Jurkat, Clone E6-1 (cell line): ENCODE data around the gene TRHDE.

Experiments
- DNase-seq: peaks from one replicate; pipeline ENCODE4 v3.0.0-alpha.2; 2011; ENCODE audit warnings: low read depth, low spot score
- H3K4me3 ChIP-seq: 2 replicates; pipeline ENCODE4 v1.5.1; 2011; ENCODE audit warnings: mild to moderate bottlenecking, low read length, control low read depth, moderate library complexity

Gene TRHDE

GRCh38 chr12:72380441-72380840 is 108.3 kb downstream of the TRHDE start:
- DNase-seq, result no peak
- H3K4me3 ChIP-seq, result no peak overlapping the region

GRCh38 chr12:72388322-72388721 is 116.2 kb downstream of the TRHDE start:
- H3K4me3 ChIP-seq, result no peak overlapping the region
- no peak for DNase-seq

DNA sequence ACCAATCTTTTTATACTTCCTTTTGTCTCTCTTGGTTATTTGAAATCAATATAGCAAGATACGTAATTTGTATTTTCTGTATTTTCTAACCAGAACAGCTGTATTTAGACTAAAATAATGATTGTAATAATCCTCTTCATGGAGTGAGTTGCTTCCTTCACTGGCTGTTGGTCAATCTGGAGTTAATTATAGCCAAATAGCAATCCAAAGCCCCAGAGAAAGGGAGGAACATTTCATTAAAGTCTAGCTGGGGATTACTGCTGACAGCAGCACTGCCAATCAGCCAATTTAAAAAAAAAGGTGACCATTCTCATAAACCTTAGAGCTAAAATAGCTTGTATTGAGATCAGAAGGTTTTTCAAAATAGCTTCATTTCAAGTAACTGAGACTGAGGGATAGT is 118.0 kb downstream of the TRHDE start:
- no peak overlapping the region for H3K4me3 ChIP-seq
- DNase-seq, result no peak

DNA sequence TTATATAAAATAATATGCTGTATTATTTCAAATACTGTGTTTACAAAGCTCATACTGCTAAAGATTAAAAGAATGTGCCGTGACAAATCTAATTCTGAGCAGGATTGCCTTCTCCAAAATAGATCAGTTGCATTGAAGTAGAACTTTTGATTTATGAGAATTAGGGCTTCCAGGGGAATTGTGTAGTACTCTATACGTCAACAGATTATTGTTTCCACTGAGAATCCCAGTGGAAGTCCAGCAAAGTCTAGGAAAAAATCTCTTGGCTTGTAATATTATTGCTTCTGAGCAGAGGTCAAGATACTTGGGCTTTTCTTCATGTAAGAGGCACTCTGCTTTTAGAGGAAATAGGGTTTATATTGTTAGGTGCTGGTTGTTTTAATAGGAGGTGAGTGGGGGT is 133.9 kb downstream of the TRHDE start:
- no peak overlapping the region for H3K4me3 ChIP-seq
- DNase-seq, result no peak

DNA sequence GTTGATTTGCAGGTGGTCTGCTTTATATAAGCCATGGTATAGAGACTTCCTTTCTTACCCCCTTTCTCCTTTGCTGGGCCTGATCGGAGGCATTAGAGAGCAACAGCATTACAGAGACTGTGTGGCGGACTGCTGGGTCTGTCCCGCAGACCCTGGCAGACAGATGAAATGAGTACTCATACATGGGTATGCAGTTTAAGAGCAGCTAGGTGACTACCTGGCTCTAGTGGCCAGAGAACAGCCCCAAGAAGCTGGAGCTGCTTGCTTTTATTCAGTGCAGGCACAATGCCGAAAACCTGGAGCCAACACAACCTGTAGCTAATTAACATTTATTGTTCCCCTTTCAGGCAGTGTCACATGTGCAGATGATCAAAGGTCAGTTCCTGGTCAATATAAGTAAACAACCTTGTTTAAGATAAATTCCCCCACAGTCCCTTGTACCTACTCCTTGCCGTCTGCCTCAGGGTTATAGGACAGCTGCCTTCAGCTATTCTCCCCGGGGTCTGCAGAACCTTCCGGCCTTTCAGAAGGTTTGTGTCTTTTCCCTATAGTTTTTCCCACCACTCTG is 160.0 kb downstream of the TRHDE start:
- DNase-seq, result no peak
- H3K4me3 ChIP-seq, result no peak overlapping the region

DNA sequence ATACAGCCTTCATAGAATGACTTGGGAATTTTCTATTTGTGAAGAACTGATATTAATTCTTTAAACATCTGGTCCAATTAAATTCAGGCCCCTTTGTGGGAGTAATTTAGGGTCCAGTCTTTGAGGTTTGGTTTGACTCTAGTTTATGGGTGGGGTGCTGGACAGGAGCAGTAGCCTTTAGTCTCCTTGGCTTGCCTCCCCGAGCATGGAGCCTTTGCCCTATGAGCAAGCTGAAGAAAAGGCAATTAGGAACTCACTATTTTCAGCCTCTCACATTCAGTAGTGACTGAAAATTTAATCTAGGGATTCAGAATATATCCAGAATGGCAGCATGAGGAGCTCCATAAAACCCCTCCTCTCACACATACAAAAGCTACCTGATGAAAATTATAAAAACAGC is 161.1 kb downstream of the TRHDE start:
- DNase-seq, result no peak

DNA sequence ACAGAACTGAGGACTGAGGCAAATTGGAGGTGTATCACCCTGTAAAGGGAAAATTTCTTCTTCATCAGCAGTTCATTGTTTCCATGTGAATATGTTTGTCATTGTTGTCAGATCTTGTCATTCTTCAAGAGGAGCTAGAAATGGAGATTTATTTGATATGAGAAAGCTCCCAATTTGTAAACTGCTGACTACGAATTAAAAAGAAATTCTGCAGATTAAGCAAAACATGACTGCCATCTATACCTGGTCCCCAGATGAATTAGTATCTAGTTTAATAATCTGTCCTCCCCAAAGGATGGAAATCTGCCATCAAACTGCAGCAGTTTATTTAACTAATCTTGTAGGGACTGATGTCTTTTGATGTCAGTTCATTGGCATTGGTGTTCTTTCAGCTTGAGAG is 162.8 kb downstream of the TRHDE start:
- DNase-seq, result no peak

More for the DNA sequence above, 161.1 kb downstream of the TRHDE start:
- no peak overlapping the region for H3K4me3 ChIP-seq

GRCh38 chr12:72442217-72442616 is 170.0 kb downstream of the TRHDE start:
- DNase-seq, result no peak

More for the DNA sequence above, 162.8 kb downstream of the TRHDE start:
- H3K4me3 ChIP-seq, result no peak overlapping the region

GRCh38 chr12:72444125-72444524 is 172.0 kb downstream of the TRHDE start:
- no peak overlapping the region for H3K4me3 ChIP-seq
- no peak for DNase-seq

More at GRCh38 chr12:72442217-72442616, 170.0 kb downstream of the TRHDE start:
- H3K4me3 ChIP-seq, result no peak overlapping the region

DNA sequence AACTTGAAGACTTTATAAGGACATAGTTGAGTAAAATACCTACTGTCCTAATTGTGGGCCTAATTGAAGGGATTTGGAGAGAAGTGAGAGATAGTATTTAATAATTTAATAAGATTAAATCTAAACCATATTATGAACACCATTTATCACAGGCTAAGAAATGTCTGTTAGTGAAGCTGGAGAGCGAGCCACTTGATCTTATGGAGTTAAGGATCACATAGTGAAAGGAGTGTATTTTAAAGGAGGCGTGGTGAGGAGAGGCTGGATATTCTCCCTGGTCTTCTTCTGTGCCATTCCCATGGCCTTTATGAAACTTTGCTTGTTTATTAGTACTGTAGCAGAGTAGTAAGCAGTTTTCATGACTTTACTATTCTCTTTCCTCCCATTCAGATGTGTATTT is 172.4 kb downstream of the TRHDE start:
- no peak overlapping the region for H3K4me3 ChIP-seq
- no peak for DNase-seq

- DNase-seq, result no peak
- H3K4me3 ChIP-seq, result no peak overlapping the region
Observed at GRCh38 chr12:72448089-72448488, 175.9 kb downstream of the TRHDE start.

DNA sequence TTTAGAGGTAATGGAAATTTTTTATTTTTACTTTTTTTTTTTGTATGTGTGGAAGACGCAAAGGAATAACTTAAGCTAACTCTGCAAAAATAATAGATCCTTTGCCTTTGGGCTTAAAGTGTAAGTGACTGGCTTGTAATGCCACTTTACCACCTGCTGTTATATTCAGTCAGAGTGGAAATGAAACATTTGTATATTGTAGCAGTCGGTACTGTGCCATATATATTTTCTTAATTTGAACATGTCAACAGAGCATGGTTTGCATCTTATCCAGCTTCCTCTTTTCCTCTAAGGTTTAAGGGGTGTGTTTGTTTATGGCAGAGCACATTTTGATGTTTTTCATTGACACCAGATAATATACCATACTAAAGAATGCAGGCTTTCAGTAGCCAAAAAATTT is 176.6 kb downstream of the TRHDE start:
- DNase-seq, result no peak
- no peak overlapping the region for H3K4me3 ChIP-seq

DNA sequence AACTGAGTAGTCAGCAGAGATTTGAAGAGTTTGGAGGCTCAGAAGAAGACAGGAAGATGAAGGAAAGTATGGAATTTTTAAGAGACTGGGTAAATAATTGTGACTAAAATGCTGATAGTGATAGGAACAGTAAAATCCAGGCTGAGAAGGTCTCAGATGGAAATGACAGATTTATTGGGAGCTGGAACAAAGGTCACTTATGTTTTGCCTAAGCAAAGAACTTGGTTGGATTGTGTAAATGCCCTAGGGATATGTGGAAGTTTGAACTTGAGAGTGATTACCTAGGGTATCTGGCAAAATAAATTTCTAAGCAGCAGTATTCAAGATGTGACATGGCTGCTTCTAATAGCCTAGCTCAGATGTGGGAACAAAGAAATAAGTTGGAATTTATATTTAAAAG is 180.9 kb downstream of the TRHDE start:
- no peak for DNase-seq
- no peak overlapping the region for H3K4me3 ChIP-seq

DNA sequence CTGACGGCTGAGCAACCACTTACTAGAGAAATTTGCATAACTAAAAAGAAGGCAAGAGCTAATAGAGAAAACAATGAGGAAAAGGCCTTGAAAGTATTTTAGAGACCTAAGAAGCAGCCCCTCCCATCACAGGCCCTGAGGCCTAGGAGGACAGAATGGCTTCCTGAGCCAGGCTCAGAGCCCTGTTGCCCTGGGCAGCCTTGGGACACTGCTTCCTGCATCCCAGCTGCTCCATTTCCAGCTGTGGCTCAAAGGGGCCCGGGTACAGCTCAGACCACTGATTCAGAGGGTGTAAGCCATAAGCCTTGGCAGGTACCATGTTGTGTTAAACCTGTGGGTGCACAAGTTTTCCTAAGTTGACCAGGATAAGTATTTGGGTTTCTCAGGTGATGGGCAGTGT is 181.4 kb downstream of the TRHDE start:
- no peak overlapping the region for H3K4me3 ChIP-seq
- no peak for DNase-seq

- DNase-seq, result no peak
- H3K4me3 ChIP-seq, result no peak overlapping the region
Observed at GRCh38 chr12:72464471-72464870, 192.3 kb downstream of the TRHDE start.

DNA sequence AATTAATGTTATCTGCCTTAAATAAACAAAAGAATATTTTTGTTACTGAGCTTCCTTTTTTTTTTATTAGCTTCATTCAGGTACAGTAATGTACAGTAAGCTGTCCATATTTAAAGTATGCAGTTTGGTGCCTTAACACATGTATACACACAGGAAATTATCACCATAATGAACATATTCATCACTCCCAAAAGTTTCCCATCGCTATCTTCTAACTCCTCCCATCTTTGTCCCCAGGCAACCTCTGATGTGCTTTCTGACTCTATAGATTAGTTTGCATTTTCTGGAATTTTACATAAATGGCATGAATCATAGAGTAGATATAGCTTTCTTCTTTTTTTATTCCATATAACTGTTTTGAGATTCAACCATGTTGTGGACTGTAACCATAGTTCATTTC is 193.0 kb downstream of the TRHDE start:
- H3K4me3 ChIP-seq, result no peak overlapping the region
- no peak for DNase-seq

GRCh38 chr12:72465940-72466630 is 193.9 kb downstream of the TRHDE start:
- DNase-seq, result no peak

GRCh38 chr12:72467985-72468384 is 195.8 kb downstream of the TRHDE start:
- DNase-seq, result no peak
- no peak overlapping the region for H3K4me3 ChIP-seq

More at GRCh38 chr12:72465940-72466630, 193.9 kb downstream of the TRHDE start:
- no peak overlapping the region for H3K4me3 ChIP-seq

DNA sequence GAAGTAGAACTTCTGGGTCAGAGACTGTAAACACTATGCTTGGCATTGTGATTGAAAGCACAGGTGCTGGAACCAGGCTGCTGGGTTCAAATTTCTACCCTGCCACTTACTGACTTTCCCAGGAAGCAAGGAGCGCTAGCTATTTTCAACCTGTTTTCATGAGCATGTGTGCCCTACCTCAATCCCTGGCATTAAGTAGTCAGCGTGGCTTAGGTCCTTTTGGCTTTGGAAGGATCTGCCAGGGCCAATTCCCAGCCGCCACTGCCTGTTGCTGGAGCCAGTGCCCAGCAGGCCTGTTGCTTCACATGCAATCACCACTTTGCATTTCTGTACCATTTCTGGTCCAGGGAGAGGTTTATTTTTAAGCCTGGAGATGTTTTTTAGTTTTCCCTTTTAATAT is 196.3 kb downstream of the TRHDE start:
- DNase-seq, result no peak
- no peak overlapping the region for H3K4me3 ChIP-seq

- H3K4me3 ChIP-seq, result no peak overlapping the region
- DNase-seq, result no peak
Observed at GRCh38 chr12:72471806-72472205, 199.6 kb downstream of the TRHDE start.

- H3K4me3 ChIP-seq, result no peak overlapping the region
- DNase-seq, result no peak
Observed at GRCh38 chr12:72472350-72472749, 200.2 kb downstream of the TRHDE start.
